ENCODE data around the gene OGDH.
A peak's percentile ranks its signal among the peaks of the same experiment; 100 is the strongest.
"Not testable (repeated sequence)": the region's sequence is repeated elsewhere in the genome, so short reads cannot be mapped to it uniquely, and the experiment has no call there.

Gene OGDH

GRCh38 chr7:44580945-44581878, 25.2 kb upstream of the OGDH start:
- TF ChIP-seq YY1 (IDR thresholded peaks at IDR 0.05; ENCODE audit: insufficient read depth, insufficient read length) (no peak), ZNF274 (IDR thresholded peaks at IDR 0.05; ENCODE audit: low read depth, low read length) (no peak), SUZ12 (IDR thresholded peaks at IDR 0.05; ENCODE audit: extremely low read depth, insufficient read depth, insufficient read length) (no peak)
- H3K36me3 ChIP-seq (ENCODE audit: insufficient read depth, insufficient read length, low read length) = peaks cover 43% of the 10 kb centered on the region
- peak overlapping the region; percentile 89 for H3K4me3 ChIP-seq (ENCODE audit: insufficient read length, low read depth)
- DNase-seq (ENCODE audit: low read depth, low spot score) = no peak
- peaks cover 3% of the 10 kb centered on the region for H3K4me1 ChIP-seq (ENCODE audit: insufficient read depth, insufficient read length)
- H3K27me3 ChIP-seq (ENCODE audit: insufficient read depth, insufficient read length) = no peaks in the 10 kb centered on the region
- H3K9me3 ChIP-seq (ENCODE audit: insufficient read depth, low read length) = no peaks in the 10 kb centered on the region
- peak overlapping the region; percentile 98 for H3K9ac ChIP-seq (ENCODE audit: insufficient read length, low read depth)

DNA sequence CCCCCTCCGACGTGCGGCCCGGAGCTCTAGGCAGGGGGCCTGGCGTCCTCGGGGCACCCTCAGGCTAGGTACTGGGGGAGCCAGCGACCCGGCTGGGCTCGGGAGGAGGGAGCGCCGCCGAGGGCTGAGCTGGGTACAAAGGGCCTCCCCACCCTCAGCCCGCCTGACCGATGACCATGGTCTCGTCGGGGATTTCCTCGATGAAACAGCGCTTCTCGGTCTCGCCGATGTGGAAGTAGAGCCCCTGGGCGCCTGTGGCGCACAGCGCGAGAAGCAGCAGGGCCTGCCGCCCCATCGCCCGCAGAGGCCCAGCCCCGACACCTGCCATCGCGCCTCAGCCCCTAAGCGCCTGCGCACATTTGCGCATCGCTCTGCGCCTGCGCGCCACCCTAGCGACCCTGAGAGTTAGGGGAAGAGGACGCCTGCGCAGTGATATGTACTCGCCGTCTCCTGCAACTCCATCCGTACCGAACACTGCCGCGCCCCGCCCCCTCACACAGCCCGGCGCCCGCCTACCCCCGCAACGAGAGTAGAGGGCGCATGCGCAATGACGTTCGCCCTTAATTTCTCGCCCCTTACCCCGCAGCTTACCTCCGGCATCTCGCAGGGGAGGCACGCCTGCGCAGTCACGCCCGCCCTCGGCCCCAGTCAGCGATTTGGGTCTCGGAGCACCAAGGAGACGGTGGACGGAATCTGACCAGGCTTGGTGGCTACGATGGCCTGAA, 24.4 kb upstream of the OGDH start, which contains the start of gene TMED4:
TSS of gene TMED4 (minus strand) at position 353 of the 725 bp plus-strand sequence. CDS start at position 328, 25 bp downstream.
- Histone ChIP-seq H3K9ac (ENCODE audit: insufficient read length, low read depth) (peak within 1 kb of the TSS; percentile 98), H3K4me3 (ENCODE audit: insufficient read length, low read depth) (peak within 1 kb of the TSS; percentile 89), H3K27me3 (ENCODE audit: insufficient read depth, insufficient read length) (no peaks in the 10 kb centered on the region), H3K4me1 (ENCODE audit: insufficient read depth, insufficient read length) (peaks cover 3% of the 10 kb centered on the region), H3K9me3 (ENCODE audit: insufficient read depth, low read length) (no peaks in the 10 kb centered on the region), H3K36me3 (ENCODE audit: insufficient read depth, insufficient read length, low read length) (peaks cover 40% of the 10 kb centered on the region)
- peak; percentile 99 for DNase-seq (ENCODE audit: low read depth, low spot score)
- no peak for TF ChIP-seq ZNF274 (IDR thresholded peaks at IDR 0.05; ENCODE audit: low read depth, low read length)
- TF ChIP-seq SUZ12 (IDR thresholded peaks at IDR 0.05; ENCODE audit: extremely low read depth, insufficient read depth, insufficient read length) = no peak
- TF ChIP-seq YY1 (IDR thresholded peaks at IDR 0.05; ENCODE audit: insufficient read depth, insufficient read length) = no peak

DNA sequence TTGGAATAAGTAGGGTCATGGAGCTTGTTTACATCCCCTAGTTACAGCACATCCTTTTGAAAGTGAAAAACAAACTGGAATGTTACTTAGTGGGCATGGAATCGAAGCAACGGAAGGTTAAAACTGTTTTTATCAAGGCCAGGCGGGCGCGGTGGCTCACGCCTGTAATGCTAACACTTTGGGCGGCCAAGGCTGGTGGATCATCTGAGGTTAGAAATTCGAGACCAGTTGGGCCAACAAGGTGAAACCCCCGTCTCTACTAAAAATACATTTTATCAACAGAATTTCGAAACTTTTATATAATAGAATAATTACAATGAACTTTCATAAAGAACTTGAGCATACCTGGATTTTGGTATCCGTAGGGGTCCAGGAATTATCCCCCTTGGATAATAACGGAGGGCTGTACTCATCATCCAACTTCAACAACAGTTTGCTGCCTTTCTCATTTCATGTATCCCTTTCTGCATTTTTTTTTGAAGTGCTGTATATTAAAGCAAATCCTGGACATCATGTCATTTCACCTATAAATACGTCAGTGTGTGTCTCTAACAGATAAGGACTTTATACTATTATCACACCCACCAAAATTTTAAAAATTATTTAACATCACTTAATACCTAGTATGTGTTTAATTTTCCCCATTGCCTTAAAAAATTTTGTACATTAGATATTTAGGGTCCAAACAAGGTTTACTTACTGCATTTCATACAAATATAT, 23.1 kb upstream of the OGDH start:
- Histone ChIP-seq H3K9ac (ENCODE audit: insufficient read length, low read depth) (peak overlapping the region; percentile 92), H3K4me3 (ENCODE audit: insufficient read length, low read depth) (peak overlapping the region; percentile 77), H3K9me3 (ENCODE audit: insufficient read depth, low read length) (no peaks in the 10 kb centered on the region), H3K36me3 (ENCODE audit: insufficient read depth, insufficient read length, low read length) (peaks cover 32% of the 10 kb centered on the region), H3K27me3 (ENCODE audit: insufficient read depth, insufficient read length) (no peaks in the 10 kb centered on the region), H3K4me1 (ENCODE audit: insufficient read depth, insufficient read length) (peaks cover 3% of the 10 kb centered on the region)
- TF ChIP-seq ZNF274 (IDR thresholded peaks at IDR 0.05; ENCODE audit: low read depth, low read length) (no peak), SUZ12 (IDR thresholded peaks at IDR 0.05; ENCODE audit: extremely low read depth, insufficient read depth, insufficient read length) (no peak), YY1 (IDR thresholded peaks at IDR 0.05; ENCODE audit: insufficient read depth, insufficient read length) (no peak)
- no peak for DNase-seq (ENCODE audit: low read depth, low spot score)

GRCh38 chr7:44587843-44588711, 18.4 kb upstream of the OGDH start:
- no peaks in the 10 kb centered on the region for H3K4me1 ChIP-seq (ENCODE audit: insufficient read depth, insufficient read length)
- TF ChIP-seq YY1 (IDR thresholded peaks at IDR 0.05; ENCODE audit: insufficient read depth, insufficient read length) (no peak), ZNF274 (IDR thresholded peaks at IDR 0.05; ENCODE audit: low read depth, low read length) (no peak), SUZ12 (IDR thresholded peaks at IDR 0.05; ENCODE audit: extremely low read depth, insufficient read depth, insufficient read length) (no peak)
- no peak for DNase-seq (ENCODE audit: low read depth, low spot score)
- H3K36me3 ChIP-seq (ENCODE audit: insufficient read depth, insufficient read length, low read length) = no peaks in the 10 kb centered on the region
- H3K4me3 ChIP-seq (ENCODE audit: insufficient read length, low read depth) = no peak overlapping the region
- no peaks in the 10 kb centered on the region for H3K27me3 ChIP-seq (ENCODE audit: insufficient read depth, insufficient read length)
- no peaks in the 10 kb centered on the region for H3K9me3 ChIP-seq (ENCODE audit: insufficient read depth, low read length)
- H3K9ac ChIP-seq (ENCODE audit: insufficient read length, low read depth) = peak overlapping the region; percentile 10

DNA sequence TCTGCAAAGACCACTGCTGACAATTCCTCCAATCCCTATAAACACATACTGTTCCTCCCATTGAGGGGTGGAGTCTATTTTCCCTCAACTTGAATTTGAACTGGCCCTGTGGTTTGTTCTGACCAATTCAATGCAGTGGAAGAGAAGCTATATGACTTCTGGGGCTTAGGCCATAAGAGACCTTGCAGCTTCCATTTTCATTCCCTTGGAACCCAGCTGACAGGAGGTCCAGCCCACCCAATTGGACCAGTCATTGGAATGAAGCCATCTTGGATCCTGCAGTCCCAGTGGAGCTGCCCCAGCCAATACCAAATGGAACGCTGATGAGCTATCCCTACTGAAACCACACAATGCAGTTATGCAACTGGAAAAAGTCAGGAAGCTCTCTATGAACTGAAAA, 15.5 kb upstream of the OGDH start:
- Histone ChIP-seq H3K27me3 (ENCODE audit: insufficient read depth, insufficient read length) (no peaks in the 10 kb centered on the region), H3K36me3 (ENCODE audit: insufficient read depth, insufficient read length, low read length) (no peaks in the 10 kb centered on the region), H3K9me3 (ENCODE audit: insufficient read depth, low read length) (no peaks in the 10 kb centered on the region), H3K4me1 (ENCODE audit: insufficient read depth, insufficient read length) (no peaks in the 10 kb centered on the region), H3K9ac (ENCODE audit: insufficient read length, low read depth) (no peak overlapping the region), H3K4me3 (ENCODE audit: insufficient read length, low read depth) (no peak overlapping the region)
- TF ChIP-seq SUZ12 (IDR thresholded peaks at IDR 0.05; ENCODE audit: extremely low read depth, insufficient read depth, insufficient read length) (no peak), ZNF274 (IDR thresholded peaks at IDR 0.05; ENCODE audit: low read depth, low read length) (no peak), YY1 (IDR thresholded peaks at IDR 0.05; ENCODE audit: insufficient read depth, insufficient read length) (no peak)
- DNase-seq (ENCODE audit: low read depth, low spot score) = no peak

DNA sequence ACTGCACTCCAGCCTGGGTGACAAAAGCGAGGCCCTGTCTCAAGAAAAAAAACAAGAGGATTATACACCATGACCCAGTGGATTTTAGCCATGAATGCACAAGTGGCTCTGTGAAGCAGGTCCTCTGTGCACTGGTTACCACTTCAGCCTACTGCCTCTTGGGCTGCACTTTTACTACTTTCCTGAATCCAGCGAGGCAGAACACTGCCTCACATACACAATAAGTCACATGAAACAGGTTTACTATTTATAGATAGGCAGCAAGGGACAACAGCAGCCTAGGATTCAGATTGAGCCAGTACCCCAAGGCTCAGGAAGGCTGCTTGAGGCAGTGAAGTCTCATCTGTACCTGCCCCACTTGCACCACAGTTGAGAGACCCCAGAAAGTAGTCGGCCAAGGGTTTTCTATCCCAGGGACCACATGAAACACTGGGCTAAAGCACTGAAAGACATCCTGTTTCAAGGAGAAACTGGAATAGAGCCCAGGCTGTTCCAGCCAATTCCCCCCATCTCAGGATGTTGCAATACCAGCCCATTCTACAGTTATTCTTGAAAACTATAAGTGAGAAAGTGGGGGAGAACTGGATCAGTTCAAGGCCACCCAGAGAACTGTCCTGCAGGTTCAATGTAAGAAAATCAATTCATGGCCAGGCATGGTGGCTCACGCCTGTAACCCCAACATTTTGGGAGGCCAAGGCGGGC, 10.3 kb upstream of the OGDH start:
- DNase-seq (ENCODE audit: low read depth, low spot score) = no peak

GRCh38 chr7:44597181-44597580, 9.2 kb upstream of the OGDH start:
- H3K9me3 ChIP-seq (ENCODE audit: insufficient read depth, low read length); DNase-seq (ENCODE audit: low read depth, low spot score); H3K4me1 ChIP-seq (ENCODE audit: insufficient read depth, insufficient read length); H3K4me3 ChIP-seq (ENCODE audit: insufficient read length, low read depth); H3K27me3 ChIP-seq (ENCODE audit: insufficient read depth, insufficient read length); H3K36me3 ChIP-seq (ENCODE audit: insufficient read depth, insufficient read length, low read length); H3K9ac ChIP-seq (ENCODE audit: insufficient read length, low read depth): not testable (repeated sequence)

More for the DNA sequence above, 10.3 kb upstream of the OGDH start:
- no peak for TF ChIP-seq YY1 (IDR thresholded peaks at IDR 0.05; ENCODE audit: insufficient read depth, insufficient read length)
- TF ChIP-seq ZNF274 (IDR thresholded peaks at IDR 0.05; ENCODE audit: low read depth, low read length) = no peak
- TF ChIP-seq SUZ12 (IDR thresholded peaks at IDR 0.05; ENCODE audit: extremely low read depth, insufficient read depth, insufficient read length) = no peak
- Histone ChIP-seq H3K4me1 (ENCODE audit: insufficient read depth, insufficient read length) (no peaks in the 10 kb centered on the region), H3K36me3 (ENCODE audit: insufficient read depth, insufficient read length, low read length) (no peaks in the 10 kb centered on the region), H3K4me3 (ENCODE audit: insufficient read length, low read depth) (no peak overlapping the region), H3K9me3 (ENCODE audit: insufficient read depth, low read length) (no peaks in the 10 kb centered on the region), H3K9ac (ENCODE audit: insufficient read length, low read depth) (no peak overlapping the region), H3K27me3 (ENCODE audit: insufficient read depth, insufficient read length) (no peaks in the 10 kb centered on the region)

All from NT2/D1 (cell line).